HG03159 (cell line): Measurements from ENCODE around the gene HSPA1L.
"Not testable (repeated sequence)": the region's sequence is repeated elsewhere in the genome, so short reads cannot be mapped to it uniquely, and the experiment has no call there.

ENCODE experiments used
- ATAC-seq: cut with Tn5 transposase; IDR thresholded peaks from one replicate; pipeline ENCODE4 v1.9.1; 2021; ENCODE audit warnings: mild to moderate bottlenecking, moderate library complexity; ENCODE audit not compliant: unreplicated experiment

HSPA1L gene

GRCh38 chr6:31817133-31817928, 2.2 kb upstream of the HSPA1L start:
- not testable (repeated sequence) for ATAC-seq

- ATAC-seq: no peak
These were observed 432 bp downstream of the HSPA1L start for GRCh38 chr6:31814677-31815024.

DNA sequence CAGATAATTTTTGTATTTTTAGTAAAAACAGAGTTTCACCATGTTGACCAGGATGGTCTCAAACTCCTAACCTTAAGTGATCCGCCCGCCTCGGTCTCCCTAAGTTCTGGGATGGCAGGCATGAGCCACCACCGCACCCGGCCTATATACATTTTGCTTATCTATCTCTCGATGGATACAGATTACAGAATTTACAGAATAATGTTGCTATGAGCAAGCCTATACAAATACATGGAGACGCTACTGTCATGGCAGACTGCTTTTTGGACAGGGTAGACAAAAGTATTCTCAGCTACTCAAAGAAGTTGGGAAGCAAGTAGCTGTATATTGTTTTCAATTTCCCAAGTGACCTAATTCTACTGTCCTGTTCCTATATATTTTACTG, 1.6 kb downstream of the HSPA1L start:
- ATAC-seq: no peak

GRCh38 chr6:31811645-31812044, 3.4 kb downstream of the HSPA1L start:
- ATAC-seq: no peak

GRCh38 chr6:31808599-31808998, 6.5 kb downstream of the HSPA1L start:
- not testable (repeated sequence) for ATAC-seq

- ATAC-seq: peak; percentile 87
These were observed 8.4 kb downstream of the HSPA1L start, which contains the start of gene LSM2 for GRCh38 chr6:31806470-31807272. Gene LSM2 (minus strand): TSS chr6:31806966. CDS start chr6:31806757, 209 bp downstream.

DNA sequence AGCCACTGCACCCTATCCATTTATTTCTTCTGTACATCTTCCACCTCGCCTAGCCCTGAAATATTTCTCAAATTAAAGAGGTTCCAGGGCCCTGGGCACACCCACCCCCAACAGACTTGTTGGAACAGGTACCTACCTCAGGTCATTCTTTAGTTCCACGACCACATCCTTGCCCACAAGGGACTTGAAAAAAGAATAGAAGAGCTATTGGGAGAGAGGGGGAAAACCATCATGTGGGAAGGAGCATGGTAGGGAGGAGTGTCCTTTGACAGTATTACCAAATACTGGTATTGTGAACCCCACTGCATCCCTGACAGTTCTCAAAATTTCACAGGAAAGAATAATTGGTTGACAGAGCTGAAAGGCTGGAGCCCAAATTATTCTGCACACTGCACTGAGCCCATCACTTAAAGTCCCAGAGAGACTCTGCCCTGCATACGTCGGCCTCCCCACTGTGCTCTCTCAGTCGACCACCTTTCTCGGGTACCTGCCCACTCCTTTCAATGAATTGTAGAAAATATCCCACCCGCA, 9.1 kb downstream of the HSPA1L start:
- peak; percentile 16 for ATAC-seq

- not testable (repeated sequence) for ATAC-seq
These were observed 13.8 kb downstream of the HSPA1L start for GRCh38 chr6:31801031-31801927.

GRCh38 chr6:31799781-31800180, 15.3 kb downstream of the HSPA1L start:
- ATAC-seq: no peak

- ATAC-seq: no peak
These were observed 17.5 kb downstream of the HSPA1L start for GRCh38 chr6:31797588-31797987.

DNA sequence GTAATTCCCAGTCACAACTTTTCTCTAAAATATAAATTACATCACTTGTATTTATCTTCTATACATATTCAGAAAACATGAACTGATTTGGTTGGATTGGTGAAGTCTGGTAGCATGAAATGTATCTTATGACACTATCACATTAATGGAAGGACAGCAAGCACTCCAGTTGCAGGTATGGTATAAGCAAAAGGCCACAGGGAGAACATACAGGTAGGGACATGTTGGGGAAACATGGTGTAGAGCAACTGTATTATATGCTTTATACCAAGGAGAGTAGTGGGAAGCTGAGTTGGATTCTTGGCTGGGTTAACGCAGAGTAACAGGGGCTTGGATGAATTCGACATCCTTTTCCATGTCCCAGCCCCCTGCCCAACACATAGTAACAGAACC, 18.1 kb downstream of the HSPA1L start:
- no peak for ATAC-seq

GRCh38 chr6:31795616-31796298, 19.3 kb downstream of the HSPA1L start, which contains the start of gene VARS1:
Gene VARS1 (minus strand): TSS chr6:31795752. CDS start chr6:31795217, 535 bp downstream.
- ATAC-seq: peak; percentile 74

- ATAC-seq: no peak
These were observed 20.0 kb downstream of the HSPA1L start for GRCh38 chr6:31794866-31795615.

DNA sequence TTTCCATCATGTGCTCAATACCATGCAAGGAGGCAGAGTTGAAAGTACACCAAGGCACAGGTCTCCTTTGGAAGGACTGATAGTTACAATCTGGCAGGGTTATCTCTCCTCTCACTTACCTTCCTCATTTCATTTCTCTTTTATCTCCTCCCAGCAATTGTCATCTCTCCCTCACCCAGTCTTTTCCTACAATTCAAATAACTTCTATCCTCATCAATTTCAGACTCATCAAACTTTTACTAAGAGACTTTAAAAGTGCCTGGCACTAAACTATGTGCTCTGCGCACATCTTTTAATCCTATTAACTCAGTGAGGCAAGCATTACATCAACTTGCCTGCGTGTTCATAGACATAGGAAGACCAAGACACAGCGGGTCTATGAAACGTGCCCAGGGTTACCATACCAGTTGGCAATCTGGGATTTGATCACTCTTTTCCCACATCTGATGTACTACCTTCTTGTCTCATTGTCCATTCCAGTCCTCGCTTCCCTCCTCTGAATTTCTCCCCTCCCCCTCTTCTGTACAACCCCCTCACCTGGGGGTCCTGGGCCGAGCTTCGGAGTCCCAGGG, 20.7 kb downstream of the HSPA1L start:
- ATAC-seq: no peak

DNA sequence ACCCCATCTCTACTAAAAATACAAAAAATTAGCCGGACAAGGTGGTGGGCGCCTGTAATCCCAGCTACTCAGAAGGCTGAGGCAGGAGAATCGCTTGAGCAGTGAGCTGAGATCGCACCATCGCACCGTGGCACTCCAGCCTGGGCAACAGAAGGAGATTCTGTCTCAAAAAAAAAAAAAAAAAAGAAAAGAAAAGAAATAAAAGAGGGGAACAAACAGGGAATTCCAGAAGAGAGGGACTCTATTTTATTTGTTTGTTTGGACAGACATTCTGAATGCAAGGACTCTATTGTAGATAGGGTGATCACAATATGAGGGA, 21.2 kb downstream of the HSPA1L start:
- not testable (repeated sequence) for ATAC-seq

- no peak for ATAC-seq
These were observed 22.3 kb downstream of the HSPA1L start for GRCh38 chr6:31792761-31793171.

DNA sequence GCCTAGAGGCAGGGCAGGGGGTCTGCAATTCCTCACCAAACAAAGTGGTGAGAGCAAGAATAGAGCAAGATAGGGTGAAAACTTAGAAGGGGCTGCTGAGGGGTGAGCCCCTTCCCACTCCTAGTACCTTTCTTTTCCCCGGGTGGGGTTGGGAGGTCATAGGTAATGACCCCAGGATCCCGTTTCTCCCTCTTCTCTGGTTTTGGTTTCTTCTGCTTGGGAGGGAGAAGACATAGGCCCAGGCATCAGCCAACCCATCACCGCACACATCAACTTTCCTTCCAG, 23.1 kb downstream of the HSPA1L start:
- no peak for ATAC-seq

- no peak for ATAC-seq
These were observed 23.6 kb downstream of the HSPA1L start for GRCh38 chr6:31791324-31792089.

DNA sequence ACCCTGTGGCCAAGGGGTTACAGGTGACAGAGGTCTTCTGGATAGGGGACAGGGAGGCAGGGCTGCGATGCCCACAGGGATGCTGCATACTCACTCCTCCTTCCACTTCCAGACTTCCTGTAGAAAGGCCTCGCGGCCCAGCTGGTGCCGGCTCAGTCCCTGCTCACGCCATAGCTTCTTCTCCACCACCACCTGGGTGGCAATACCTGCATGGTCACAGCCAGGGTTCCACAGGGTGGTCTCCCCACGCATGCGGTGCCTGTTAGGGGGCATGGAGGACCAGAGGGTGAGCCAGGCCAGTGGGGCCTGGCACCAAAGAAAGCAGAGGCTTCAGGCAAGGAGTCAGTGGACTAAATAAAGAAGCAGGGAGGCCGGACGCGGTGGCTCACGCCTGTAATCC, 29.6 kb downstream of the HSPA1L start:
- no peak for ATAC-seq
